ENCODE measurements around the gene CBY3.
"Not testable (repeated sequence)": the region's sequence is repeated elsewhere in the genome, so short reads cannot be mapped to it uniquely, and the experiment has no call there.

The CBY3 gene

GRCh38 chr5:179661647-179662046 is 19.2 kb downstream of the CBY3 start:
- not testable (repeated sequence) for DNase-seq

GRCh38 chr5:179658179-179658856 is 22.5 kb downstream of the CBY3 start:
- not testable (repeated sequence) for DNase-seq

- DNase-seq, result not testable (repeated sequence)
These were observed 23.3 kb downstream of the CBY3 start for GRCh38 chr5:179657302-179658178.

- DNase-seq, result not testable (repeated sequence)
These were observed 27.7 kb downstream of the CBY3 start for GRCh38 chr5:179653135-179653534.

GRCh38 chr5:179650245-179650644 is 30.6 kb downstream of the CBY3 start:
- DNase-seq, result not testable (repeated sequence)

- not testable (repeated sequence) for DNase-seq
These were observed 31.6 kb downstream of the CBY3 start for GRCh38 chr5:179649166-179649703.

- no peak for DNase-seq
These were observed 32.4 kb downstream of the CBY3 start for GRCh38 chr5:179648410-179648809.

- DNase-seq, result not testable (repeated sequence)
These were observed 36.1 kb downstream of the CBY3 start for GRCh38 chr5:179644766-179645165.

- not testable (repeated sequence) for DNase-seq
These were observed 37.5 kb downstream of the CBY3 start for GRCh38 chr5:179643141-179643920.

- not testable (repeated sequence) for DNase-seq
These were observed 38.2 kb downstream of the CBY3 start for GRCh38 chr5:179642626-179643025.

- not testable (repeated sequence) for DNase-seq
These were observed 39.1 kb downstream of the CBY3 start for GRCh38 chr5:179641745-179642144.

- DNase-seq, result not testable (repeated sequence)
These were observed 41.5 kb downstream of the CBY3 start for GRCh38 chr5:179639296-179639695.

- not testable (repeated sequence) for DNase-seq
These were observed 46.3 kb downstream of the CBY3 start for GRCh38 chr5:179634370-179635172.

GRCh38 chr5:179633501-179634369 is 47.1 kb downstream of the CBY3 start:
- DNase-seq, result peak; percentile 51
